Vagina (tissue), 2 donors: ENCODE measurements around the gene AGPS.

ENCODE experiments used
- POLR2AphosphoS5 ChIP-seq, 2 donors: sonication (generic); formaldehyde crosslinking; IDR thresholded peaks; one replicate each; pipeline ENCODE4 v1.9.0; 2017; ENCODE audit warnings: antibody characterized with exemption in 2 of 2, mild to moderate bottlenecking in 2 of 2, low read depth in 1 of 2; ENCODE audit not compliant: insufficient read depth in 1 of 2
- TF ChIP-seq, protein P1 (sequence below), 3 experiments: fragments of 450-650 bp in 2 of 3; fragments of 200-600 bp in 1 of 3; sonication (generic) in 1 of 3; IDR thresholded peaks; one replicate each; pipeline ENCODE4 v1.5.1; 2017 to 2019; ENCODE audit warnings: antibody characterized with exemption in 3 of 3, mild to moderate bottlenecking in 2 of 3, moderate library complexity in 2 of 3

DNA sequence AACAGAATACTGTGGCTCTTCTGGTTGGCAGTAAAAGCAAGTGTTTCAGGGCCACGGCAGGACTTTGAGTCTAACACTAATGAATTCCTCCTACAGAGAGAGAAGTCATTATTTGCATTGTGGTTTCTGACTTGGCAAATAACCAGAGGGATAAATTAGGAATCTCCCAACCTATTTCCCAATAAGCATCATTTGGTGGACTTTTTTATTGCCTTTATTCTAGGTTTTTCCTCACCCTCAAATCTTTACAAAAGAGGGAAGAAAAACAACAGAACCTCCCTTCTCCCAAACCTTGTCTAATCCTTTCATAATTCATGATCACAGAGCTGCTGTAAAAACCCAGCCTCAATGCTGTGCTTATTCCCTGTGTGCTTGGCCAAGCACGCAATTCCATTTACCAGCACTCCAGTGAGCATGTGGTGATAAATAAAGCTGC, 179.7 kb downstream of the AGPS start:
- TF ChIP-seq, protein P1, sequence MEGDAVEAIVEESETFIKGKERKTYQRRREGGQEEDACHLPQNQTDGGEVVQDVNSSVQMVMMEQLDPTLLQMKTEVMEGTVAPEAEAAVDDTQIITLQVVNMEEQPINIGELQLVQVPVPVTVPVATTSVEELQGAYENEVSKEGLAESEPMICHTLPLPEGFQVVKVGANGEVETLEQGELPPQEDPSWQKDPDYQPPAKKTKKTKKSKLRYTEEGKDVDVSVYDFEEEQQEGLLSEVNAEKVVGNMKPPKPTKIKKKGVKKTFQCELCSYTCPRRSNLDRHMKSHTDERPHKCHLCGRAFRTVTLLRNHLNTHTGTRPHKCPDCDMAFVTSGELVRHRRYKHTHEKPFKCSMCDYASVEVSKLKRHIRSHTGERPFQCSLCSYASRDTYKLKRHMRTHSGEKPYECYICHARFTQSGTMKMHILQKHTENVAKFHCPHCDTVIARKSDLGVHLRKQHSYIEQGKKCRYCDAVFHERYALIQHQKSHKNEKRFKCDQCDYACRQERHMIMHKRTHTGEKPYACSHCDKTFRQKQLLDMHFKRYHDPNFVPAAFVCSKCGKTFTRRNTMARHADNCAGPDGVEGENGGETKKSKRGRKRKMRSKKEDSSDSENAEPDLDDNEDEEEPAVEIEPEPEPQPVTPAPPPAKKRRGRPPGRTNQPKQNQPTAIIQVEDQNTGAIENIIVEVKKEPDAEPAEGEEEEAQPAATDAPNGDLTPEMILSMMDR (IDR thresholded peaks at IDR 0.05): no peak
- no peak for TF ChIP-seq POLR2AphosphoS5 (IDR thresholded peaks at IDR 0.05; ENCODE audit: insufficient read depth in 1 of 2, low read depth in 1 of 2)
